Lung (tissue), 12 donors: Measurements from ENCODE around the gene ZC3H18. TPM values are rescaled to one million over a fixed set of nuclear protein-coding genes. Genes with fewer than 3 reads are reported as not detected.

Experiments
- ATAC-seq: fragments of 200-7000 bp; cut with Tn5 transposase; one replicate; pipeline ENCODE4 v1.9.1; 2020; ENCODE audit warnings: moderate number of reproducible peaks; ENCODE audit not compliant: insufficient read depth, low FRiP score
- DNase-seq, 3 donors: peaks; one replicate each; pipeline ENCODE4 v3.0.0-alpha.2; 2013 to 2017
- H3K27ac ChIP-seq, 2 donors: one replicate each; pipeline ENCODE4 v1.5.1; 2013; ENCODE audit warnings: mild to moderate bottlenecking in 2 of 2, moderate library complexity in 2 of 2, control low read depth in 1 of 2, inconsistent platforms in 1 of 2, low read depth in 1 of 2, low read length in 1 of 2
- H3K27me3 ChIP-seq, 3 donors: one replicate each; pipeline ENCODE4 v1.5.1; 2013; ENCODE audit warnings: low read length in 2 of 3; ENCODE audit not compliant: control insufficient read depth in 3 of 3, insufficient read depth in 3 of 3
- H3K36me3 ChIP-seq, 4 donors: one replicate each; pipeline ENCODE4 v1.5.1; 2013; ENCODE audit warnings: low read length in 4 of 4, mild to moderate bottlenecking in 1 of 4, moderate library complexity in 1 of 4; ENCODE audit not compliant: control insufficient read depth in 4 of 4, insufficient read depth in 4 of 4
- H3K4me1 ChIP-seq, 5 donors: one replicate each; pipeline ENCODE4 v1.5.1; 2013; ENCODE audit warnings: low read length in 5 of 5, mild to moderate bottlenecking in 2 of 5, moderate library complexity in 1 of 5; ENCODE audit not compliant: control insufficient read depth in 5 of 5, insufficient read depth in 5 of 5
- H3K4me3 ChIP-seq: one replicate; pipeline ENCODE4 v1.5.1; 2013; ENCODE audit warnings: mild to moderate bottlenecking, control low read depth, moderate library complexity
- H3K9ac ChIP-seq, 2 donors: one replicate each; pipeline ENCODE4 v1.5.1; 2013; ENCODE audit warnings: low read length in 2 of 2, control low read depth in 1 of 2; ENCODE audit not compliant: insufficient read depth in 1 of 2
- H3K9me3 ChIP-seq, 4 donors: one replicate each; pipeline ENCODE4 v1.5.1; 2013; ENCODE audit warnings: low read length in 3 of 4, mild to moderate bottlenecking in 1 of 4, moderate library complexity in 1 of 4; ENCODE audit not compliant: control insufficient read depth in 4 of 4, insufficient read depth in 3 of 4
- CTCF ChIP-seq: IDR thresholded peaks from 2 replicates; pipeline ENCODE4 v1.5.1; 2012; ENCODE audit warnings: mild to moderate bottlenecking; ENCODE audit errors: control extremely low read depth, extremely low read depth
- WGBS, 2 donors: extraction: QIAGEN DNeasy Blood & Tissue Kit; methylation state at CpG; one replicate each; pipeline ENCODE4 v1.1.7; 2013; 5-methylcytosine and 5-hydroxymethylcytosine counted together
- polyA plus RNA-seq, 2 donors: library from polyadenylated mRNA; stranded (reverse); fragments of 200-250 nt; gene quantifications; one replicate each; pipeline ENCODE4 v1.2.1, GENCODE V29; 2013
- total RNA-seq, 2 donors: library from RNA; depleted of rRNA in 1 of 2; stranded (reverse); fragments of >200 nt in 1 of 2; gene quantifications; one replicate each; pipeline ENCODE4 v1.2.1, GENCODE V29; 2014 to 2021
- donor health status: control.
- donor health status: control.
- donor health status: Bipolar disorder and iron deficiency.
- donor health status: healthy.
- donor health status: DM: yes; HTN: yes; CAD: no.

Gene ZC3H18
- total and polyA plus RNA-seq, 4 donors = 21.2 to 44.0 (median 28.6) TPM

- Histone ChIP-seq H3K9me3 (peaks cover 0 to 2% (median 0%) of the 10 kb centered on the region in 4 donors), H3K4me3 (no peak overlapping the region), H3K27ac (no peak overlapping the region), H3K36me3 (peaks cover 0 to 15% (median under 1%) of the 10 kb centered on the region in 4 donors), H3K27me3 (peaks cover 0 to 49% (median 26%) of the 10 kb centered on the region in 3 donors), H3K4me1 (peaks cover 0 to 4% (median 0%) of the 10 kb centered on the region in 5 donors), H3K9ac (no peak overlapping the region)
- WGBS, 2 donors = 40 to 42% methylated on average over 13 of the region's 13 CpGs
- ATAC-seq (no peak), DNase-seq (no peak)
- TF ChIP-seq CTCF = no peak
Measured at GRCh38 chr16:88640039-88640495, 69.9 kb downstream of the ZC3H18 start.

- 64 to 67% methylated on average over 15 to 17 of the region's 17 CpGs for WGBS, 2 donors
- Histone ChIP-seq H3K4me1 (peaks cover 0 to 4% (median 0%) of the 10 kb centered on the region in 5 donors), H3K9ac (no peak overlapping the region), H3K9me3 (peaks cover 0 to 2% (median 0%) of the 10 kb centered on the region in 4 donors), H3K27me3 (peaks cover 0 to 49% (median 26%) of the 10 kb centered on the region in 3 donors), H3K27ac (no peak overlapping the region), H3K36me3 (peaks cover 0 to 15% (median 2%) of the 10 kb centered on the region in 4 donors), H3K4me3 (no peak overlapping the region)
- no peak for ATAC-seq
- DNase-seq = no peak
- no peak for TF ChIP-seq CTCF
Measured at GRCh38 chr16:88640498-88641247, 70.5 kb downstream of the ZC3H18 start.

DNA sequence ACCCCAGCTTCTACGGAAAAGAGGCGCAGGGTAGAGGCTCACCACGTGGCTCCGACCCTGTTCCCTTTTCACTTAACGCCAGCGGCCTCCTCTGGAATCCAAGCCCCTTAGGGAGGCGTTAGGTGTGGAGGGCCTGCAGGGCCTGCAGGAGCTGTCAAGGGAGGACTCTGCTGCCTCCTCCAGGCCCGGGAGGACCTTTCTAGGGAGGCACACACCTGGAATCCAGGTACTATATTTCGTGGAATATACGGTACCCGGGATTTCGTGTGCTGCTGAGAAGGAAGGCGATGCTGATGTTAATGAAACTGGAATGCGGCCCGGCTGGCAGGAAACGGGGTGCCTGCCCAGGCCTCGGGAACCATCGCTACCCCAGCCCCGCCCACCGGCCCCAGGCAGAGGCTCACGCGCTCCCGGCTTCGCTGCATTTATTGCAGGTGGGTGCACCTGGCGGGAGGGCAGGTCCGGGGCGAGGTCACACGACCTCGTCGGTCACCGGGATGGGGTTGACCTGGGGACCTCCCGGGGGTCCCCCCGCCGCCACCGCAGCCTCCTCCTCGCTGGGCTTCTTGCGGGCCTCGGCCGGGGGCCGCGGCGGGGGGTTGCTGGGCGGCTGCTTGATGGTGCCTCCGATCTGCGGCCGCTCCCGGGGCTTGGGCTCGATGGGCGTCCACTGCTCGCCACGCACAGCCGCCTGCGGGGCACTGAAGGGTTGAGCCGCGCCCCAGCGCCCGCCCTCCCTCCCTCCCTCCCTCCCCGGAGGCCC, 72.9 kb downstream of the ZC3H18 start:
- peaks cover 0 to 4% (median 0%) of the 10 kb centered on the region in 5 donors for H3K4me1 ChIP-seq
- H3K36me3 ChIP-seq = peaks cover 0 to 18% (median 2%) of the 10 kb centered on the region in 4 donors
- no peak overlapping the region for H3K4me3 ChIP-seq
- H3K9ac ChIP-seq = no peak overlapping the region
- ATAC-seq (no peak), DNase-seq (no peak)
- H3K9me3 ChIP-seq = peaks cover 0 to 2% (median 0%) of the 10 kb centered on the region in 4 donors
- TF ChIP-seq CTCF = no peak
- no peak overlapping the region for H3K27ac ChIP-seq
- peaks cover 0 to 32% (median 17%) of the 10 kb centered on the region in 3 donors for H3K27me3 ChIP-seq
- WGBS, 2 donors = 89 to 92% methylated on average over 58 of the region's 58 CpGs
